IMR-90 (cell line): ENCODE measurements around the gene SPIC. TPM values are rescaled to one million over a fixed set of nuclear protein-coding genes. Genes with fewer than 3 reads are reported as not detected.

Experiments used
- ATAC-seq: fragments of 200-7000 bp; cut with Tn5 transposase; 2 replicates; pipeline ENCODE4 v1.9.1; 2020; ENCODE audit warnings: low read depth, mild to moderate bottlenecking, moderate library complexity
- BruUV-seq: library from RNA; stranded (reverse); fragments of 400-500 nt; replicated peaks from 2 replicates; lab custom pipeline; 2021; lab: Mats Ljungman, UMichigan
- CTCF ChIA-PET: fragments of 300-600 bp; formaldehyde crosslinking; extraction: SDS; loops from one replicate; lab custom pipeline; 2021; ENCODE audit warnings: antibody characterized with exemption; lab: Yijun Ruan, JAX
- POLR2A ChIA-PET: fragments of 300-600 bp; sonication (Branson Sonifier 250); formaldehyde crosslinking; loops from one replicate; lab custom pipeline; 2022; ENCODE audit warnings: antibody characterized with exemption; ENCODE audit not compliant: unreplicated experiment; lab: Charles Lee
- DNase-seq: peaks from one replicate; pipeline ENCODE4 v3.0.0; 2013
- H2AFZ ChIP-seq: replicated peaks from 2 replicates; pipeline ENCODE3; 2013; ENCODE audit warnings: low read length, mild to moderate bottlenecking; ENCODE audit not compliant: poor library complexity
- H2AK5ac ChIP-seq: 2 replicates; pipeline ENCODE4 v1.6.1; 2013; ENCODE audit warnings: low read depth, low read length, inconsistent platforms
- H2AK9ac ChIP-seq: replicated peaks from 2 replicates; pipeline ENCODE3; 2013; ENCODE audit warnings: mild to moderate bottlenecking, low read depth, low read length, moderate library complexity; ENCODE audit not compliant: poor library complexity
- H2BK120ac ChIP-seq: 2 replicates; pipeline ENCODE4 v1.6.1; 2013; ENCODE audit warnings: low read depth, low read length, inconsistent platforms
- H2BK15ac ChIP-seq: 3 replicates; pipeline ENCODE4 v1.6.1; 2013; ENCODE audit warnings: low read depth, low read length, inconsistent platforms
- H2BK20ac ChIP-seq: 2 replicates; pipeline ENCODE4 v1.6.1; 2013; ENCODE audit warnings: low read depth, mild to moderate bottlenecking, inconsistent platforms, low read length, moderate library complexity
- H2BK5ac ChIP-seq: 2 replicates; pipeline ENCODE4 v1.6.1; 2013; ENCODE audit warnings: mild to moderate bottlenecking, low read depth, low read length, inconsistent platforms; ENCODE audit not compliant: poor library complexity, severe bottlenecking
- H3K14ac ChIP-seq: replicated peaks from 2 replicates; pipeline ENCODE4 v1.6.1; 2013; ENCODE audit warnings: low read depth, low read length, inconsistent platforms
- H3K18ac ChIP-seq: 2 replicates; pipeline ENCODE4 v1.6.1; 2013; ENCODE audit warnings: low read depth, low read length, control low read depth
- H3K23ac ChIP-seq: 2 replicates; pipeline ENCODE4 v1.6.1; 2013; ENCODE audit warnings: low read depth, low read length, inconsistent platforms
- H3K27ac ChIP-seq: 2 replicates; pipeline ENCODE4 v1.5.1; 2013; ENCODE audit warnings: mild to moderate bottlenecking, control low read depth, low read length; ENCODE audit not compliant: insufficient read depth
- H3K27me3 ChIP-seq: 2 replicates; pipeline ENCODE4 v1.6.1; 2013; ENCODE audit warnings: low read length; ENCODE audit not compliant: control insufficient read depth, insufficient read depth
- H3K36me3 ChIP-seq: 2 replicates; pipeline ENCODE4 v1.6.1; 2013; ENCODE audit warnings: low read length, mixed read lengths; ENCODE audit not compliant: control insufficient read depth, insufficient read depth
- H3K4ac ChIP-seq: 2 replicates; pipeline ENCODE4 v1.6.1; 2013; ENCODE audit warnings: low read depth, low read length, inconsistent platforms
- H3K4me1 ChIP-seq: 2 replicates; pipeline ENCODE4 v1.6.1; 2013; ENCODE audit warnings: low read length, mixed read lengths; ENCODE audit not compliant: control insufficient read depth, insufficient read depth
- H3K4me2 ChIP-seq: 2 replicates; pipeline ENCODE4 v1.6.1; 2013; ENCODE audit warnings: low read depth, mild to moderate bottlenecking, control low read depth, low read length, moderate library complexity
- H3K4me3 ChIP-seq: 2 replicates; pipeline ENCODE4 v1.5.1; 2013; ENCODE audit warnings: low read depth, mild to moderate bottlenecking, control low read depth, low read length, moderate library complexity; ENCODE audit not compliant: insufficient read depth
- H3K56ac ChIP-seq: 2 replicates; pipeline ENCODE4 v1.6.1; 2013; ENCODE audit warnings: low read length, inconsistent platforms; ENCODE audit not compliant: insufficient read depth; ENCODE audit errors: extremely low read depth
- H3K79me1 ChIP-seq, 2 experiments: 2 replicates each; pipeline ENCODE4 v1.6.1; 2013; ENCODE audit warnings: low read length in 2 of 2, inconsistent platforms in 1 of 2, low read depth in 1 of 2
- H3K9ac ChIP-seq: 2 replicates; pipeline ENCODE4 v1.6.1; 2013; ENCODE audit warnings: low read depth, low read length, control low read depth
- H3K9me1 ChIP-seq: 2 replicates; pipeline ENCODE4 v1.6.1; 2013; ENCODE audit warnings: low read length, inconsistent platforms; ENCODE audit not compliant: insufficient read depth
- H3K9me3 ChIP-seq: 2 replicates; pipeline ENCODE4 v1.6.1; 2013; ENCODE audit warnings: low read length; ENCODE audit not compliant: control insufficient read depth, insufficient read depth
- H4K20me1 ChIP-seq: 2 replicates; pipeline ENCODE4 v1.6.1; 2013; ENCODE audit warnings: low read length, inconsistent platforms; ENCODE audit not compliant: insufficient read depth
- H4K5ac ChIP-seq: 2 replicates; pipeline ENCODE4 v1.6.1; 2013; ENCODE audit warnings: mild to moderate bottlenecking, low read depth, low read length, control low read depth
- H4K8ac ChIP-seq, 2 experiments: 2 replicates each; pipeline ENCODE4 v1.6.1; 2013; ENCODE audit warnings: low read depth in 2 of 2, low read length in 2 of 2, control low read depth in 1 of 2, inconsistent platforms in 1 of 2
- H4K91ac ChIP-seq: 2 replicates; pipeline ENCODE4 v1.6.1; 2013; ENCODE audit warnings: low read depth, low read length, inconsistent platforms; ENCODE audit not compliant: insufficient read depth
- BHLHE40 ChIP-seq: fragments of 150-350 bp; IDR thresholded peaks from 2 replicates; pipeline ENCODE4 v1.6.1; 2016; ENCODE audit warnings: mild to moderate bottlenecking, low read depth, low read length
- CEBPB ChIP-seq: IDR thresholded peaks from 2 replicates; pipeline ENCODE4 v1.6.1; 2012; ENCODE audit warnings: low read depth, low read length, improper control_type of control experiment
- CHD1 ChIP-seq: IDR thresholded peaks from 2 replicates; pipeline ENCODE4 v1.6.1; 2012; ENCODE audit warnings: low read depth, low read length, improper control_type of control experiment
- FOS ChIP-seq: fragments of 150-350 bp; IDR thresholded peaks from 2 replicates; pipeline ENCODE4 v1.6.1; 2016; ENCODE audit warnings: low read depth, low read length
- MAZ ChIP-seq: IDR thresholded peaks from 2 replicates; pipeline ENCODE4 v1.6.1; 2012; ENCODE audit warnings: low read depth, mild to moderate bottlenecking, low read length, improper control_type of control experiment, moderate library complexity, borderline replicate concordance
- NFE2L2 ChIP-seq: fragments of 150-350 bp; IDR thresholded peaks from 2 replicates; pipeline ENCODE4 v1.6.1; 2016; ENCODE audit warnings: low read depth, mild to moderate bottlenecking, low read length
- POLR2A ChIP-seq: IDR thresholded peaks from 2 replicates; pipeline ENCODE4 v1.6.1; 2012; ENCODE audit warnings: mild to moderate bottlenecking, low read depth, low read length
- RAD21 ChIP-seq: IDR thresholded peaks from 2 replicates; pipeline ENCODE4 v1.6.1; 2012; ENCODE audit warnings: low read length, improper control_type of control experiment
- RFX5 ChIP-seq: IDR thresholded peaks from 2 replicates; pipeline ENCODE4 v1.8.0; 2012; ENCODE audit warnings: low read depth, mild to moderate bottlenecking, low read length, moderate library complexity
- USF2 ChIP-seq: fragments of 150-350 bp; IDR thresholded peaks from 2 replicates; pipeline ENCODE4 v1.6.1; 2017; ENCODE audit warnings: mild to moderate bottlenecking, antibody characterized with exemption, low read length, low read depth
- WGBS, 2 experiments: methylation state at CpG; one replicate each; pipeline versions ENCODE4 v1.1.5 to v1.1.7; 2013; ENCODE audit warnings: missing lambda C conversion rate in 2 of 2; ENCODE audit not compliant: insufficient read length in 1 of 2; ENCODE audit errors: extremely low coverage in 2 of 2; 5-methylcytosine and 5-hydroxymethylcytosine counted together
- dilution Hi-C: fragments of 300-500 bp; cut with HindIII; formaldehyde crosslinking; loops from one replicate; pipeline ENCODE4 v1.14.3; 2018; ENCODE audit warnings: low sequenced_read_pairs; ENCODE audit not compliant: unreplicated experiment
- in situ Hi-C: fragments of 300-500 bp; cut with MboI; formaldehyde crosslinking; loops from 3 replicates; pipeline ENCODE4 v1.14.3; 2019; ENCODE audit warnings: low sequenced_read_pairs, inconsistent platforms, mixed read lengths
- intact Hi-C: fragments of 100-400 bp; cut with micrococcal nuclease; formaldehyde crosslinking; loops from 2 replicates; pipeline ENCODE4 v1.10.0; 2022
- polyA plus RNA-seq, 3 experiments: library from polyadenylated mRNA; depleted of rRNA; stranded (reverse); fragments of >200 nt; gene quantifications; 2 replicates each; pipeline ENCODE4 v1.2.3, GENCODE V29; 2012; ENCODE audit warnings: low replicate concordance in 1 of 3
- total RNA-seq: library from RNA; depleted of rRNA; stranded (reverse); fragments of >200 nt; gene quantifications from 2 replicates; pipeline ENCODE4 v1.2.3, GENCODE V29; 2012
- TF ChIP-seq, protein P1 (sequence below): conservative IDR thresholded peaks from 2 replicates; pipeline ENCODE4 v1.5.1; 2012; ENCODE audit warnings: mild to moderate bottlenecking, low read depth, low read length, improper control_type of control experiment
- TF ChIP-seq, protein P2 (sequence below): fragments of 150-350 bp; IDR thresholded peaks from 2 replicates; pipeline ENCODE4 v1.6.1; 2016; ENCODE audit warnings: low read depth, mild to moderate bottlenecking, low read length, moderate library complexity, borderline replicate concordance

The SPIC gene
- total and polyA plus RNA-seq, 2 of the 4 experiments (the other 2 are of a cell fraction) = not detected

- Histone ChIP-seq H3K14ac (no peak overlapping the region), H3K79me1 (no peaks in the 10 kb centered on the region), H2AK9ac (no peak overlapping the region), H2BK120ac (no peak overlapping the region), H3K36me3 (no peaks in the 10 kb centered on the region), H2BK15ac (no peak overlapping the region), H3K23ac (no peak overlapping the region), H3K9ac (no peak overlapping the region), H3K4ac (no peak overlapping the region), H3K9me1 (no peaks in the 10 kb centered on the region), H2BK20ac (no peak overlapping the region), H3K4me3 (no peak overlapping the region), H3K18ac (no peak overlapping the region), H4K5ac (no peak overlapping the region), H3K4me1 (no peaks in the 10 kb centered on the region), H2BK5ac (no peak overlapping the region), H3K4me2 (no peak overlapping the region), H3K56ac (no peak overlapping the region), H3K27ac (no peak overlapping the region), H4K91ac (no peak overlapping the region), H4K8ac (no peak overlapping the region), H2AFZ (no peak overlapping the region), H3K9me3 (peaks cover 2% of the 10 kb centered on the region; the same call in 1 of the 2 replicates), H2AK5ac (no peak overlapping the region), H4K20me1 (no peaks in the 10 kb centered on the region), H3K27me3 (no peaks in the 10 kb centered on the region)
- ATAC-seq (no peak), DNase-seq (no peak)
- in situ Hi-C loops (no loop called here), dilution Hi-C loops (no loop called here), intact Hi-C loops (loop anchor here (10.0 kb wide), 1 partner anchor 899 kb away; no protein-coding TSS in a partner anchor)
- no peak for TF ChIP-seq POLR2A
- no peak for TF ChIP-seq CEBPB
- no peak for TF ChIP-seq USF2
- TF ChIP-seq BHLHE40 = no peak
- no peak for TF ChIP-seq RAD21
- TF ChIP-seq, protein P1, sequence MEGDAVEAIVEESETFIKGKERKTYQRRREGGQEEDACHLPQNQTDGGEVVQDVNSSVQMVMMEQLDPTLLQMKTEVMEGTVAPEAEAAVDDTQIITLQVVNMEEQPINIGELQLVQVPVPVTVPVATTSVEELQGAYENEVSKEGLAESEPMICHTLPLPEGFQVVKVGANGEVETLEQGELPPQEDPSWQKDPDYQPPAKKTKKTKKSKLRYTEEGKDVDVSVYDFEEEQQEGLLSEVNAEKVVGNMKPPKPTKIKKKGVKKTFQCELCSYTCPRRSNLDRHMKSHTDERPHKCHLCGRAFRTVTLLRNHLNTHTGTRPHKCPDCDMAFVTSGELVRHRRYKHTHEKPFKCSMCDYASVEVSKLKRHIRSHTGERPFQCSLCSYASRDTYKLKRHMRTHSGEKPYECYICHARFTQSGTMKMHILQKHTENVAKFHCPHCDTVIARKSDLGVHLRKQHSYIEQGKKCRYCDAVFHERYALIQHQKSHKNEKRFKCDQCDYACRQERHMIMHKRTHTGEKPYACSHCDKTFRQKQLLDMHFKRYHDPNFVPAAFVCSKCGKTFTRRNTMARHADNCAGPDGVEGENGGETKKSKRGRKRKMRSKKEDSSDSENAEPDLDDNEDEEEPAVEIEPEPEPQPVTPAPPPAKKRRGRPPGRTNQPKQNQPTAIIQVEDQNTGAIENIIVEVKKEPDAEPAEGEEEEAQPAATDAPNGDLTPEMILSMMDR = no peak
- TF ChIP-seq MAZ = no peak
- TF ChIP-seq, protein P2, sequence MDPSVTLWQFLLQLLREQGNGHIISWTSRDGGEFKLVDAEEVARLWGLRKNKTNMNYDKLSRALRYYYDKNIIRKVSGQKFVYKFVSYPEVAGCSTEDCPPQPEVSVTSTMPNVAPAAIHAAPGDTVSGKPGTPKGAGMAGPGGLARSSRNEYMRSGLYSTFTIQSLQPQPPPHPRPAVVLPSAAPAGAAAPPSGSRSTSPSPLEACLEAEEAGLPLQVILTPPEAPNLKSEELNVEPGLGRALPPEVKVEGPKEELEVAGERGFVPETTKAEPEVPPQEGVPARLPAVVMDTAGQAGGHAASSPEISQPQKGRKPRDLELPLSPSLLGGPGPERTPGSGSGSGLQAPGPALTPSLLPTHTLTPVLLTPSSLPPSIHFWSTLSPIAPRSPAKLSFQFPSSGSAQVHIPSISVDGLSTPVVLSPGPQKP = no peak
- TF ChIP-seq FOS = no peak
- TF ChIP-seq NFE2L2 = no peak
- TF ChIP-seq CHD1 = no peak
- no peak for TF ChIP-seq RFX5
- POLR2A ChIA-PET = no interaction called here
- CTCF ChIA-PET = no interaction called here
- BruUV-seq = no TSS peak
- no CpG with 5 or more reads among the region's 4 CpGs for WGBS, 2 experiments
Observed at GRCh38 chr12:101455685-101456084, 19.5 kb upstream of the SPIC start.
